Ovary (tissue), 3 donors: ENCODE measurements around the gene WBP2NL.

ENCODE experiments used
- EP300 ChIP-seq: sonication (generic); formaldehyde crosslinking; IDR thresholded peaks from one replicate; pipeline ENCODE4 v1.6.1; 2017; ENCODE audit warnings: antibody characterized with exemption
- POLR2A ChIP-seq: fragments of 450-650 bp; IDR thresholded peaks from one replicate; pipeline ENCODE4 v1.6.1; 2017; ENCODE audit warnings: antibody characterized with exemption, mild to moderate bottlenecking, moderate library complexity
- TF ChIP-seq, protein P1 (sequence below), 3 donors: fragments of 450-650 bp in 2 of 3; fragments of 200-600 bp in 1 of 3; IDR thresholded peaks; one replicate each; pipeline versions ENCODE4 v1.5.1 to v1.8.0; 2016 to 2022; ENCODE audit warnings: antibody characterized with exemption in 3 of 3, mild to moderate bottlenecking in 1 of 3
- donor health status: DM: no; HTN: no; CAD: no.

DNA sequence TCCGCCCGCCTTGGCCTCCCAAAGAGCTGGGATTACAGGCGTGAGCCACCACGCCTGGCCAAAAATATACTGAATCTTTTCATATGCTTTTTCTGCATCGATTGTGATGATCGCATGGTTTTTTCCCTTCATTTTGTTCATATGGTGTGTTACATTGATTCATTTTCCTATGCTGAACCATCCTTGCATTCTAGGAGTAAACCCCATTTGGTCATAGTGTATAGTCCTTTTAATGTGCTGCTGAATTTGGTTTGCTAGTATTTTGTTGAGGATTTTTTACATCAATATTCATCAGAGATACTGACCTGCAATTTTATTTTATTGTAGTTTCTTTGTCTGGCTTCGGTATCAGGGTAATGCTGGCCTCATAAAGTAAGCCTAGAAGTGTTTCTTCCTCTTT lies 12.2 kb downstream of the WBP2NL start:
- TF ChIP-seq, protein P1, sequence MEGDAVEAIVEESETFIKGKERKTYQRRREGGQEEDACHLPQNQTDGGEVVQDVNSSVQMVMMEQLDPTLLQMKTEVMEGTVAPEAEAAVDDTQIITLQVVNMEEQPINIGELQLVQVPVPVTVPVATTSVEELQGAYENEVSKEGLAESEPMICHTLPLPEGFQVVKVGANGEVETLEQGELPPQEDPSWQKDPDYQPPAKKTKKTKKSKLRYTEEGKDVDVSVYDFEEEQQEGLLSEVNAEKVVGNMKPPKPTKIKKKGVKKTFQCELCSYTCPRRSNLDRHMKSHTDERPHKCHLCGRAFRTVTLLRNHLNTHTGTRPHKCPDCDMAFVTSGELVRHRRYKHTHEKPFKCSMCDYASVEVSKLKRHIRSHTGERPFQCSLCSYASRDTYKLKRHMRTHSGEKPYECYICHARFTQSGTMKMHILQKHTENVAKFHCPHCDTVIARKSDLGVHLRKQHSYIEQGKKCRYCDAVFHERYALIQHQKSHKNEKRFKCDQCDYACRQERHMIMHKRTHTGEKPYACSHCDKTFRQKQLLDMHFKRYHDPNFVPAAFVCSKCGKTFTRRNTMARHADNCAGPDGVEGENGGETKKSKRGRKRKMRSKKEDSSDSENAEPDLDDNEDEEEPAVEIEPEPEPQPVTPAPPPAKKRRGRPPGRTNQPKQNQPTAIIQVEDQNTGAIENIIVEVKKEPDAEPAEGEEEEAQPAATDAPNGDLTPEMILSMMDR (IDR thresholded peaks at IDR 0.05), result no peak
- TF ChIP-seq POLR2A (no peak), EP300 (no peak)
